GM18511 (cell line): Measurements from ENCODE around the gene SHISA8.

ENCODE experiments used
- ATAC-seq: cut with Tn5 transposase; IDR thresholded peaks from one replicate; pipeline ENCODE4 v1.9.1; 2021; ENCODE audit warnings: mild to moderate bottlenecking, moderate library complexity; ENCODE audit not compliant: unreplicated experiment

Gene SHISA8

DNA sequence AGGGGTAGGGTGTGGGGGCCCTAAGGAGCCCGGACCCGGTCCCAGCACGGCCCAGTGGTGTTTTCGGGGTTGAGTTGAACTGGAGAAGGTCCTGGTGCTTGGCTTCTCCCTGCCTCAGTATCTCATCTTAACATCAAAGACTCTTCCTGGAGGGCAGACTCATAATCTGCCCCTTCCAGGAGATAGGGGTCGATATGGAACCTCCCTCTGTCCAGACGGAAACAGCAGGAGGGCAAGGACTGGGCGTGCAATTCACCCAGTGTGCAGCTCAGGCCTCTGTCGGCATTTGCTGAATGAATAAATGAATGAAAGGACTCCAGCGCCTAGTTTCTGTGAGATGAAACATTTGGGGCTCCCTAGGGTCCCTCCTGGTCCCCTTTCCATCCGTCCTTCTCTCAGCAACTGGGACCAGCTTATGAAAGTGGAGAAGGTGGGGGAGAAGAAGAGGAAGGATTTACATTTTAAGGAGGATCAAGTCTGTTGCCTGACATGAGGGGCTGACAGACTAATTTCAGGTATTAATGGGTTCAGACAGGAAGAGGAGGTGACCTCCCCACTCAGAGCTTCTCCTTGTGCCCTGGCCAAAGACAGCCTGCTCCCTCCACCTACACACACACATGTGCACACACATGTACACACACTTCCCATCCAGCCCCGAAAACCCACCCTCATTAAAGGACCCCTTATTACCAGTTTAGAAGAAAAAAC is 1.1 kb upstream of the SHISA8 start:
- no peak for ATAC-seq

DNA sequence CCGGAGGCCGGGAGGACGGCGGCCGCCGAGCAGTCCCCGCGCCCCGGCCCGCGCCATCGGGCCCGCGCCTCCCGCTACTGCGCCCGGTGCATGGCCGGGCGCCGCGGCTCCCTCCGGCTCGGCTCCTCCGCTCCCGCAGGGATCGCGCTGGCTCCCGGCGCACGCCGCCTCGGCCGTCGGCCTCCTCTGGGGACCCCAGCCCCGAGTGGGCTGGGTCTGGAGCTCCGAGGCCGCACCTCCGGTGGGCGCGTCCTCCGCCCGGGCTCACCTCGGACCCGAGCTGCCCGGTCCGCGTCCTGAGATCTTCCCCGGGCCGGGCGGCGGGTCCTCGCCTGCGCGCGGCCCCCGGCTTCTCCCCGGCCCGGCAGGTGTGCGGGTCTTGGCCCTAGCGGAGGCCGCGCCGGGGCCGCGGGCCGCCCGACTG is 251 bp downstream of the SHISA8 start:
- no peak for ATAC-seq

- no peak for ATAC-seq
Observed at GRCh38 chr22:41913842-41914534, 886 bp downstream of the SHISA8 start.

GRCh38 chr22:41913040-41913719 is 1.7 kb downstream of the SHISA8 start:
- no peak for ATAC-seq

- ATAC-seq, result no peak
Observed at GRCh38 chr22:41912338-41913039, 2.4 kb downstream of the SHISA8 start.

DNA sequence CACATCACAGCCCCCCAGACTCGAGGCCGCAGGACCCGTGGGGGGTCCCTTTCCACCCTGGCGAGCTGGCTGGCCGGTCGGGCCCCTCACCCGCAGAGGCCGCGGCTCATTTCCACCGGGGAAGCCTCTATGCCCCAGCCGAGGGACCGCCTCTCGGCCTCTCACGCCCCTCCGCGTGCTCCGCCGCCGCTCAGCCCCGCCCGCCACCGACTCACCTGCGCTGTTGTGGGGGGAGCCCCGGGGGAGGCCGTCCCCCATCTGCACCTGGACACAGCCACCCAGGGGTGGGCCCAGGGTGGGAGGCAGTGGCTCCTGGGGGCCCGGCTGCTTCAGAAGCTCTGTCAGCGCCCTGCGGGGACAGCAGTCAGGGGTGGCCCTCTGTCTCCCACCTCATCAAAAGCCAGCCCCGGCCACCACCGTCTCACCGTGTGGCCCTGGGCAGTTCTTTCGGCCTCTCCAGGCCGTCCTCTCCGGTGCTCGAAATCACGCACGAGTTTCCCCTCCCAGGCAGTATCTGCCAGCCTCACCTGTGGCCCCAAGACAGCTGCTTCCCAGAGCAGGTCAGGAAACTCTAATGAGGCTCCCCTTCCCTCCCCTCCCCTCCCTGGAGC is 3.8 kb downstream of the SHISA8 start:
- ATAC-seq, result no peak

- no peak for ATAC-seq
Observed at GRCh38 chr22:41910050-41911000, 4.5 kb downstream of the SHISA8 start.

DNA sequence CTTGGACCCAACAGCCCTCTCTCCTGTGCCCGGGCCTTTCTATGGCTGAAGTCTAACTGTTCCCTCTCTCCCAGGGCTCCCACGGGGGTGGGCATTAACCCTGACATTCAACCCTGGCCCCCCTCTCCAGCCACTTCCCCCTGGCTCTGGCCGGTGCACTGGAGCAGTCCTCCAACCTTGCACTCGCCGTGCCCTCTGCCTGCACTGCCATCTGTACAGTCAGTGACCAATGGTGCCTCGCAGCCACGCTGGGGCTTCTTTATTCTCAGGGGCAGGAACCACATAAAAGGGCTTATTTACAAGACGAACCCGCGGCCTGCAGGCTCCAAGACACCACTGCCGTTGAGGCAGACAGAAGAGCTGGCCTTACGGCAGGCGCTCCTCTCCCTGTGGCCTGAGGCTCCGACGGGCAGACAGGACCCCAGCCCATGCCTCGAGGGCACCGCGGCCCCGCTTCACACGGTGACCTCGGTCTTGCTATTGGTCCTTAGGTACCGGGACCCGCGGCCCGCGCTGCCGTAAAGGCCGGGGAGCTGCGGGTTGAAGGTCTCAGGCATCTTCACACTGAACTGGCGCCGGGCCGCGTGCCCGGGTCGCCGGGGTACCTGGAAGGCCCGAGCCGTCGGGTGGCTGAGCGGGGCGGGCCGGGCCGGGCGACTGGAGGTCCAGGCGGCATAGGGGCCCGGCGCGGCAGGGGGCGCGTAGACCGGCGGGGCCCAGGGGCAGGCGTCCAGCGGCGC is 5.4 kb downstream of the SHISA8 start:
- ATAC-seq, result no peak

GRCh38 chr22:41908411-41909309 is 6.2 kb downstream of the SHISA8 start:
- no peak for ATAC-seq

- ATAC-seq, result no peak
Observed at GRCh38 chr22:41907436-41908401, 7.2 kb downstream of the SHISA8 start.

- ATAC-seq, result no peak
Observed at GRCh38 chr22:41906822-41907221, 8.1 kb downstream of the SHISA8 start.

DNA sequence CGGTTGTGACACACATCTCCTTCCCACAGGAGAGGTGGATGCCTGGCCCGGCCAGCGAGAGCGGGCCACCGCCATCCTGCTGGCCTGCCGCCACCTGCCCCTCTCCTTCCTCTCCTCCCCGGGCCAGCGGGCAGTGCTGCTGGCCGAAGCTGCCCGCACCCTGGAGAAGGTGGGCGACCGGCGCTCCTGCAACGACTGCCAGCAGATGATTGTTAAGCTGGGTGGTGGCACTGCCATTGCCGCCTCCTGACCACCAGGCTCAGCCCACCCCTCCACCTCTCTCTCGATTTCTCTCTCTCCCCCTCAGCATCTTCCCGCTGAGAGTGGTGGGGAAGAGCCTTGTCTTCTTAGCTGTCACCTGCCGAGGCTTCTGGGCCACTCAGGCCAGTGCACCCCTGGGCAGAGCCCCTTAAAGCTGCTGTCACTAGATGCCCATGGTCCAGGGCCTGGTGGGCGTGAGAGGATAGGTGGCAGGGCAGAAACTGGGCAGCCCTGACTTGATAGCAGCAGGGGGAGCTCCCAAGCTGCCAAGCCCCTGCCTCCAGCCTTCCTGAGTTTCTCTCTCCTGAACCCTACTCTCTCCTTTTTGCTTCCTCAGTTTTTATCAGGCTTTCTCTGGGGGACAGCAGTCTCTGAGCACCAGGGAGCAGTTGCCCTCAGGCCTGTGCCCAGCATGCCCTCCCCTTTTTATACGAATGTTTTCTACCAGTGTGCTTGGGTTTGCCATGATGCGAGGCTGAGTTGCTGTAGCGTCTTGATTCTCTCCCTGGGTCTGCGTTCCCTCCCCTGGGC is 9.3 kb downstream of the SHISA8 start:
- ATAC-seq, result no peak

- ATAC-seq, result no peak
Observed at GRCh38 chr22:41904450-41905410, 10.1 kb downstream of the SHISA8 start.

GRCh38 chr22:41902932-41903421 is 11.9 kb downstream of the SHISA8 start:
- ATAC-seq, result no peak

GRCh38 chr22:41902016-41902415 is 12.9 kb downstream of the SHISA8 start:
- ATAC-seq, result no peak
